ENCODE measurements around the gene HEG1. TPM values are rescaled to one million over a fixed set of nuclear protein-coding genes. Genes with fewer than 3 reads are reported as not detected.

The HEG1 gene
- total RNA-seq, 1 experiment from 2014 or later, result 8.6 TPM

- DNase-seq (ENCODE audit: unreplicated experiment), result peak; percentile 78
- Mint-ChIP-seq H3K27me3 (ENCODE audit: insufficient read depth, unreplicated experiment) (no peaks in the 10 kb centered on the region), H3K4me3 (ENCODE audit: unreplicated experiment) (no peak overlapping the region), H3K27ac (ENCODE audit: low read depth, unreplicated experiment) (no peak overlapping the region), H3K9me3 (ENCODE audit: unreplicated experiment) (no peaks in the 10 kb centered on the region), H3K4me1 (ENCODE audit: insufficient read depth, unreplicated experiment) (peaks cover 8% of the 10 kb centered on the region), H3K36me3 (ENCODE audit: insufficient read depth, unreplicated experiment) (no peaks in the 10 kb centered on the region)
- intact Hi-C loops (cut with micrococcal nuclease), result loop anchor here (1.0 to 5.0 kb wide), 4 partner anchors 58 to 657 kb away; no protein-coding TSS in a partner anchor
- ChIA-PET POLR2A (no interaction called here), CTCF (interaction anchor here (0.5 to 3.1 kb wide), 28 partner anchors 10 to 1206 kb away, joined by 3 to 26 read pairs (median 4); no protein-coding TSS in a partner anchor)
- peak; percentile 48 for TF ChIP-seq CTCF (IDR thresholded peaks at IDR 0.05; ENCODE audit: unreplicated experiment)
- no TSS peak for BruUV-seq (replicated peaks)
Measured at GRCh38 chr3:124928333-124929202, 127.2 kb downstream of the HEG1 start.

- CTCF ChIA-PET, result interaction anchor here (0.6 to 3.1 kb wide), 21 partner anchors 8 to 1341 kb away, joined by 3 to 26 read pairs (median 4); no protein-coding TSS in a partner anchor
- H3K4me1 Mint-ChIP-seq (ENCODE audit: insufficient read depth, unreplicated experiment), result peaks cover 8% of the 10 kb centered on the region
- no peak for DNase-seq (ENCODE audit: unreplicated experiment)
- no peak for TF ChIP-seq CTCF (IDR thresholded peaks at IDR 0.05; ENCODE audit: unreplicated experiment)
- no peak overlapping the region for H3K27ac Mint-ChIP-seq (ENCODE audit: low read depth, unreplicated experiment)
- no TSS peak for BruUV-seq (replicated peaks)
- POLR2A ChIA-PET, result no interaction called here
- intact Hi-C loops (cut with micrococcal nuclease), result loop anchor here (1.0 to 5.0 kb wide), 4 partner anchors 59 to 658 kb away; no protein-coding TSS in a partner anchor
- H3K4me3 Mint-ChIP-seq (ENCODE audit: unreplicated experiment), result no peak overlapping the region
- no peaks in the 10 kb centered on the region for H3K9me3 Mint-ChIP-seq (ENCODE audit: unreplicated experiment)
- H3K36me3 Mint-ChIP-seq (ENCODE audit: insufficient read depth, unreplicated experiment), result no peaks in the 10 kb centered on the region
- no peaks in the 10 kb centered on the region for H3K27me3 Mint-ChIP-seq (ENCODE audit: insufficient read depth, unreplicated experiment)
Measured at GRCh38 chr3:124927574-124928045, 128.2 kb downstream of the HEG1 start.

- H3K27me3 Mint-ChIP-seq (ENCODE audit: insufficient read depth, unreplicated experiment), result no peaks in the 10 kb centered on the region
- H3K27ac Mint-ChIP-seq (ENCODE audit: low read depth, unreplicated experiment), result no peak overlapping the region
- no peak for TF ChIP-seq CTCF (IDR thresholded peaks at IDR 0.05; ENCODE audit: unreplicated experiment)
- no peaks in the 10 kb centered on the region for H3K36me3 Mint-ChIP-seq (ENCODE audit: insufficient read depth, unreplicated experiment)
- POLR2A ChIA-PET, result no interaction called here
- CTCF ChIA-PET, result interaction anchor here (0.6 to 3.1 kb wide), 11 partner anchors 8 to 1141 kb away, joined by 3 to 26 read pairs (median 8); no protein-coding TSS in a partner anchor
- intact Hi-C loops (cut with micrococcal nuclease), result loop anchor here (5.0 kb wide), 1 partner anchor 226 kb away; no protein-coding TSS in a partner anchor
- H3K4me1 Mint-ChIP-seq (ENCODE audit: insufficient read depth, unreplicated experiment), result peaks cover 8% of the 10 kb centered on the region
- H3K4me3 Mint-ChIP-seq (ENCODE audit: unreplicated experiment), result no peak overlapping the region
- no peak for DNase-seq (ENCODE audit: unreplicated experiment)
- no TSS peak for BruUV-seq (replicated peaks)
- no peaks in the 10 kb centered on the region for H3K9me3 Mint-ChIP-seq (ENCODE audit: unreplicated experiment)
Measured at GRCh38 chr3:124926426-124927101, 129.2 kb downstream of the HEG1 start.

- DNase-seq (ENCODE audit: unreplicated experiment), result no peak
- Mint-ChIP-seq H3K4me3 (ENCODE audit: unreplicated experiment) (no peak overlapping the region), H3K9me3 (ENCODE audit: unreplicated experiment) (no peaks in the 10 kb centered on the region), H3K4me1 (ENCODE audit: insufficient read depth, unreplicated experiment) (peaks cover 8% of the 10 kb centered on the region), H3K27ac (ENCODE audit: low read depth, unreplicated experiment) (no peak overlapping the region), H3K27me3 (ENCODE audit: insufficient read depth, unreplicated experiment) (peaks cover 4% of the 10 kb centered on the region), H3K36me3 (ENCODE audit: insufficient read depth, unreplicated experiment) (no peaks in the 10 kb centered on the region)
- CTCF ChIA-PET, result interaction anchor here (0.6 to 1.8 kb wide), 7 partner anchors 8 to 808 kb away, joined by 4 to 7 read pairs (median 4); partner anchors contain the start of gene MUC13
- intact Hi-C loops (cut with micrococcal nuclease), result loop anchor here (5.0 kb wide), 1 partner anchor 228 kb away; no protein-coding TSS in a partner anchor
- no peak for TF ChIP-seq CTCF (IDR thresholded peaks at IDR 0.05; ENCODE audit: unreplicated experiment)
- POLR2A ChIA-PET, result no interaction called here
- BruUV-seq (replicated peaks), result no TSS peak
Measured at GRCh38 chr3:124924741-124925140, 131.1 kb downstream of the HEG1 start.

Data from MCF 10A (cell line).